Heart left ventricle (tissue), 16 donors: ENCODE data around the gene RPS6KB2. TPM values are rescaled to one million over a fixed set of nuclear protein-coding genes. Genes with fewer than 3 reads are reported as not detected.

Source experiments
- ATAC-seq, 4 donors: fragments of 200-7000 bp; cut with Tn5 transposase; one replicate each; pipeline ENCODE4 v1.9.1; 2020 to 2022; ENCODE audit warnings: moderate library complexity in 4 of 4, mild to moderate bottlenecking in 3 of 4, moderate number of reproducible peaks in 1 of 4
- DNase-seq, 5 donors: peaks; one replicate each; pipeline ENCODE4 v3.0.0-alpha.2; 2020
- H3K27ac ChIP-seq, 12 donors: fragments of 200-600 bp; sonication (generic) in 4 of 12; one replicate each; pipeline versions ENCODE4 v1.5.0 to v1.8.0; 2016 to 2022; ENCODE audit warnings: mild to moderate bottlenecking in 2 of 12
- H3K27me3 ChIP-seq, 9 donors: fragments of 200-600 bp; sonication (generic) in 2 of 9; one replicate each; pipeline versions ENCODE4 v1.5.1 to v1.8.0; 2016 to 2022; ENCODE audit warnings: mild to moderate bottlenecking in 3 of 9
- H3K36me3 ChIP-seq, 9 donors: fragments of 200-600 bp; sonication (generic) in 2 of 9; one replicate each; pipeline versions ENCODE4 v1.5.0 to v1.8.0; 2018 to 2022; ENCODE audit warnings: mild to moderate bottlenecking in 2 of 9
- H3K4me1 ChIP-seq, 12 donors: fragments of 200-600 bp; sonication (generic) in 4 of 12; one replicate each; pipeline versions ENCODE4 v1.5.0 to v1.8.0; 2016 to 2022; ENCODE audit warnings: mild to moderate bottlenecking in 3 of 12
- H3K4me3 ChIP-seq, 12 donors: fragments of 200-600 bp; sonication (generic) in 4 of 12; one replicate each; pipeline versions ENCODE4 v1.5.0 to v1.8.0; 2017 to 2022; ENCODE audit warnings: mild to moderate bottlenecking in 9 of 12, moderate library complexity in 4 of 12
- H3K9me3 ChIP-seq, 12 donors: fragments of 200-600 bp; sonication (generic) in 4 of 12; one replicate each; pipeline versions ENCODE4 v1.5.0 to v1.8.0; 2016 to 2022; ENCODE audit warnings: mild to moderate bottlenecking in 1 of 12
- CTCF ChIP-seq, 12 donors: fragments of 200-600 bp; sonication (generic) in 4 of 12; IDR thresholded peaks; one replicate each; pipeline versions ENCODE4 v1.5.0 to v1.8.0; 2018 to 2022; ENCODE audit warnings: antibody characterized with exemption in 12 of 12, mild to moderate bottlenecking in 5 of 12
- POLR2A ChIP-seq, 2 donors: fragments of 450-650 bp; IDR thresholded peaks; one replicate each; pipeline ENCODE4 v1.6.1; 2017; ENCODE audit warnings: antibody characterized with exemption in 2 of 2, mild to moderate bottlenecking in 2 of 2, moderate library complexity in 2 of 2
- WGBS, 4 donors: extraction: QIAGEN DNeasy Blood & Tissue Kit in 2 of 4; methylation state at CpG; one replicate each; pipeline versions ENCODE4 v1.1.5 to v1.1.7; 2013 to 2018; 5-methylcytosine and 5-hydroxymethylcytosine counted together
- intact Hi-C, 10 donors: fragments of 100-400 bp; cut with DNase I; formaldehyde crosslinking; loops; one replicate each; pipeline versions ENCODE4 v1.11.1 to v1.14.2; 2022
- polyA plus RNA-seq, 2 donors: library from polyadenylated mRNA; stranded (reverse); fragments of 200-250 nt; gene quantifications; one replicate each; pipeline ENCODE4 v1.2.3, GENCODE V29; 2013
- total RNA-seq, 9 donors: library from RNA; depleted of rRNA in 2 of 9; stranded (reverse); fragments of >200 nt in 2 of 9; fragmentation: NEBNext Ultra II Directional in 3 of 9; extraction: Animal tissue kit (Norgen Biotek cat#: 25700) in 3 of 9; gene quantifications; one replicate each; pipeline versions ENCODE4 v1.1.0 to v1.2.4, GENCODE V29; 2016 to 2023
- donor health status: ischemic (EF 13 %, LVEDD 7.1; RV severe dilation, severe dysfunction).
- donor health status: healthy with polysubstance abuse.
- donor health status: DM: no; HTN: yes; CAD: no.
- donor health status: DM: no; HTN: no; CAD: no.
- donor health status: ischemic (EF 25% LVEDD 6.9; RV normal size, moderate dysfunction).
- donor health status: ischemic (EF 25% LVEDD 5.7; RV mildly dilated, moderate dysfunction).
- donor health status: healthy.
- donor health status: DM: yes; HTN: yes; CAD: no.
- donor health status: ischemic (EF 35%, LVEDD 5.7; RV mildly dilated, moderate dysfunction).
- donor health status: nonischemic (EF 11% LVEDD 7.7; RV severe dilation, severe dysfunction).
- donor health status: DM: yes; HTN: yes; CAD: no.
- donor health status: PGD.
- donor health status: ischemic (EF 29% LVEDD 5.4; RV normal size, mild dysfunction).
- donor health status: nonischemic (EF 23%, LVEDD 6.1; RV moderate dilation, normal function).

Gene RPS6KB2
- total and polyA plus RNA-seq, 11 donors = 19.3 to 36.0 (median 26.0) TPM

GRCh38 chr11:67434395-67434881 is 6.1 kb downstream of the RPS6KB2 start:
- Histone ChIP-seq H3K27me3 (no peaks in the 10 kb centered on the region), H3K27ac (peak overlapping the region in 1 of 12 donors; percentile 46), H3K9me3 (no peaks in the 10 kb centered on the region), H3K4me1 (peaks cover under 1 to 41% (median 10%) of the 10 kb centered on the region in 12 donors), H3K36me3 (peaks cover 0 to 84% (median 65%) of the 10 kb centered on the region in 9 donors), H3K4me3 (peak overlapping the region in 1 of 12 donors; percentile 25)
- TF ChIP-seq CTCF (IDR thresholded peaks at IDR 0.05) (no peak), POLR2A (IDR thresholded peaks at IDR 0.05) (no peak)
- WGBS, 4 donors = 82 to 92% (median 85%) methylated on average over 13 to 23 of the region's 23 CpGs
- DNase-seq (no peak), ATAC-seq (no peak)
- intact Hi-C loops = no loop called here

- DNase-seq = no peak
Measured at GRCh38 chr11:67435031-67435726, 6.9 kb downstream of the RPS6KB2 start.

GRCh38 chr11:67435727-67436458 is 7.6 kb downstream of the RPS6KB2 start:
- Histone ChIP-seq H3K27ac (peak overlapping the region in 3 of 12 donors; percentile 22 to 90 (median 53)), H3K27me3 (no peaks in the 10 kb centered on the region), H3K4me1 (peaks cover 0 to 49% (median 10%) of the 10 kb centered on the region in 12 donors), H3K36me3 (peaks cover 0 to 88% (median 55%) of the 10 kb centered on the region in 9 donors), H3K4me3 (peak overlapping the region in 2 of 12 donors; percentile 17 to 62), H3K9me3 (no peaks in the 10 kb centered on the region)
- WGBS, 4 donors = 90 to 93% (median 91%) methylated on average over 22 to 38 of the region's 38 CpGs
- DNase-seq = no peak
- intact Hi-C loops = no loop called here
- no peak for ATAC-seq
- no peak for TF ChIP-seq CTCF (IDR thresholded peaks at IDR 0.05)
- no peak for TF ChIP-seq POLR2A (IDR thresholded peaks at IDR 0.05)

More at GRCh38 chr11:67435031-67435726, 6.9 kb downstream of the RPS6KB2 start:
- Histone ChIP-seq H3K4me1 (peaks cover 0 to 42% (median 8%) of the 10 kb centered on the region in 12 donors), H3K36me3 (peaks cover 0 to 85% (median 58%) of the 10 kb centered on the region in 9 donors), H3K27me3 (no peaks in the 10 kb centered on the region), H3K4me3 (peak overlapping the region in 1 of 12 donors; percentile 62), H3K27ac (peak overlapping the region in 2 of 12 donors; percentile 53 to 90), H3K9me3 (no peaks in the 10 kb centered on the region)
- ATAC-seq = no peak
- WGBS, 4 donors = 86 to 93% (median 88%) methylated on average over 17 to 26 of the region's 26 CpGs
- no peak for TF ChIP-seq CTCF (IDR thresholded peaks at IDR 0.05)
- no peak for TF ChIP-seq POLR2A (IDR thresholded peaks at IDR 0.05)
- intact Hi-C loops = no loop called here
